HG02884 (cell line): Measurements from ENCODE around the gene OR2A2.

Source experiments
- ATAC-seq: cut with Tn5 transposase; IDR thresholded peaks from one replicate; pipeline ENCODE4 v1.9.1; 2021; ENCODE audit warnings: mild to moderate bottlenecking, moderate library complexity; ENCODE audit not compliant: unreplicated experiment

OR2A2 gene

DNA sequence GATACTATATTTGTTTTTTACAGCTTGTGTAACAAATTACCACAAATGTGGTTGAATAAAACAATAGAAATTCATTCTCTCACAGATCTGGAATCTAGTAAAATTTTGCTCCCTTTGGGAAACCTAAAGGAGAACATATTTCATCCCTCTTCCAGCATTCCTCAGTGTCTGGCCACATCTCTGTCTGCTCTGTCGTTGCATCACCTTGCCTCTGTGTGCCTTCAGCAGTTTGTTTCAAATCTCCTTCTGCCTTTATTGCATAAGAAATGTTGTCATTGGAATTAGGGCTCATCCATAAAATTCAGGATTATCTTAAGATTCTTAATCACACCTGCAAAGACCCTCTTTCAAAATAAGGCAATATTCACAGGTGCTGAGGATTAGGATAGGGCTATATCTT is 28.1 kb downstream of the OR2A2 start:
- ATAC-seq: no peak

DNA sequence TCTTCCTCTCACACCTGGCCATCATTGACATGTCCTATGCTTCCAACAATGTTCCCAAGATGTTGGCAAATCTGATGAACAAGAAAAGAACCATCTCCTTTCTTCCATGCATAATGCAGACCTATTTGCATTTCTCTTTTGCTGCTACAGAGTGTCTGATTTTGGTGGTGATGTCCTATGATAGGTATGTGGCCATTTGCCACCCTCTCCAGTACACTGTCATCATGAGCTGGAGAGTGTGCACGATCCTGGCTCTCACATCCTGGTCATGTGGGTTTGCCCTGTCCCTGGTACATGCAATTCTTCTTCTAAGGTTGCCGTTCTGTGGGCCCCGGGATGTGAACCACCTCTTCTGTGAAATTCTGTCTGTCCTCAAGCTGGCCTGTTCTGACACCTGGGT is 32.8 kb downstream of the OR2A2 start:
- ATAC-seq: no peak

DNA sequence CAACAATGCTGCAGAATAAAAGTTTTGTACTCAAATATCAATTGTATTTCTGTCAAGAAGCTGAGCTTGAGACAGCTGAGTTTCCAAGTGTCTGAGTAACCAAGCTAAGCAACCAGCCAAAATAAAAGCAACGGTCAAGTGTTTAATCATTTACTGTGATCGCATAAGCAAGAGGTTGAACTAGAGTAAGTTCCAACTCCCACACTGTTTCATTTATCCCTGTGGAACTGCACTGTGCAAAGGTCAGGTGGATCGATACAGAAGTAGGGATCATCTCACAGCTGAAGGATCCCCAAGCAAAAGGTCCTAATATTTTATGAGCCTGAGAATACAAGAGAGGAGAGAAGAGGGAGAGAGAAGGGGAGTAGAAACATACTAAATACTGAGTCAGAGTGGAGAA is 35.0 kb downstream of the OR2A2 start:
- ATAC-seq: no peak

DNA sequence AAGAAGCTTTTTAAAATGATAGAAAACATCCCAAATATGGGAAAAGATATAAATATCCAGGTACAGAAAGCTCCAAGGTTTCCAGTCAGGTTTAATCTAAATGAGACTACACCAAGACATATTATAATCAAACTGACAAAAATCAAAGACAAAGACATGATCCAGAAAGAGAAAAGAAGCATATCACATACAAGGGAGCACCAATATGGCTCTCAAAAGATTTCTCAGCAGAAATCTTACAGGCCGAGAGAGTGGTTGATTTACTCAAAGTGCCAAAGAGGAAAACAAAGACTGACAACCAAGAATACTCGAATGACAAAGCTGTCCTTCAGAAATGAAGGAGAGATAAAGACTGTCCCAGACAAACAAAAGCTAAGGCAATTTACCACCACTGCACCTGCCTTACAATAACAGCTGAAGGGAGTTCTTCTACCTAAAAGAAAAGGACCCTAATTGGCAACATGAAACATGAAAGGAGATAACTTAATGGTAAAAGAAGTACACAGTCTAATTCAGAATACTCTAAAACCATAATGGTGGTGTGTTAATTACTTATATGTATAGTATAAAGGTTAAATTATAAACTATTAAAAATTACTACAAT is 38.9 kb downstream of the OR2A2 start:
- ATAC-seq: no peak

DNA sequence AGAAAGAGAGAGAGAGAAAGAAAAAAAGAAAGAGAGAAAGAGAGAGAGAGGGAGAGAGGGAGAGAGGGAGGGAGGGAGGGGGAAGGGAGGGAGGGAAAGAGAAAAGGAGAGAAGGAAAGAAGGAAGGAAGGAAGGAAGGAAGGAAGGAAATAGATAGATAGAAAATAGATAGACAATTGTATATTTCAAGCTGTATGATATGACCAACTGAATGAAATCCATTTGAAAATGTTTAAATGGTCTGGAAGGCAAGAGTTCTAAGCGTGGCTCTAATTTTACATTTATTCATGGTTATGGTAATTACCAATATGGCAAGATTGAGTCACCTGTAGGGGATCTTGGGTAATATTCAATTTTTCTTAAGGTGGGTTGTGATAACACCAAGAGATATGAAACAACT is 49.5 kb downstream of the OR2A2 start:
- ATAC-seq: no peak
